GM23338 (cell line): Measurements from ENCODE around the gene NCOA7. TPM values are rescaled to one million over a fixed set of nuclear protein-coding genes. Genes with fewer than 3 reads are reported as not detected.

Experiments used
- CTCF ChIP-seq, 2 experiments: fragments of 200-600 bp in 1 of 2; sonication (generic) in 1 of 2; conservative IDR thresholded peaks; 2 replicates each; pipeline versions ENCODE4 v1.5.1 to v1.6.1; 2016 to 2017; ENCODE audit warnings: antibody characterized with exemption in 2 of 2, low read depth in 2 of 2, mild to moderate bottlenecking in 2 of 2, moderate library complexity in 1 of 2
- ETS1 ChIP-seq: IDR thresholded peaks from 2 replicates; pipeline ENCODE4 v1.6.1; 2016; ENCODE audit warnings: antibody characterized with exemption
- EZH2 ChIP-seq: fragments of 200-600 bp; sonication (generic); IDR thresholded peaks from one replicate; pipeline ENCODE4 v1.8.0; 2017; ENCODE audit warnings: antibody characterized with exemption, mild to moderate bottlenecking, low read depth; ENCODE audit not compliant: unreplicated experiment
- NANOG ChIP-seq: IDR thresholded peaks from 2 replicates; pipeline ENCODE4 v1.6.1; 2016; ENCODE audit warnings: antibody characterized with exemption, borderline replicate concordance
- ZNF114 ChIP-seq: fragments of 250-450 bp; sonication (Bioruptor Pico); IDR thresholded peaks from 2 replicates; pipeline ENCODE4 v1.5.0; 2020; ENCODE audit warnings: mild to moderate bottlenecking, moderate library complexity
- ZNF331 ChIP-seq: fragments of 250-450 bp; sonication (Bioruptor Pico); IDR thresholded peaks from 2 replicates; pipeline ENCODE4 v1.5.0; 2020; ENCODE audit warnings: low read depth, mild to moderate bottlenecking, moderate library complexity
- ZNF462 ChIP-seq: fragments of 250-450 bp; sonication (Bioruptor Pico); IDR thresholded peaks from 2 replicates; pipeline ENCODE4 v1.5.0; 2020; ENCODE audit warnings: mild to moderate bottlenecking, moderate library complexity
- polyA plus RNA-seq: library from polyadenylated mRNA; unstranded; fragments of >200 nt; fragmentation: Nextera tagmentation; extraction: Ambion mirVana; gene quantifications from 2 replicates; pipeline ENCODE4 v1.2.1, GENCODE V29; 2016
- total RNA-seq: library from RNA; depleted of rRNA; stranded (reverse); fragments of >200 nt; shearing (Covaris generic); gene quantifications from 2 replicates; pipeline ENCODE4 v1.2.3, GENCODE V29; 2014

Gene NCOA7
- total and polyA plus RNA-seq, 2 experiments from 2014 or later, result 9.3 to 15.7 TPM

DNA sequence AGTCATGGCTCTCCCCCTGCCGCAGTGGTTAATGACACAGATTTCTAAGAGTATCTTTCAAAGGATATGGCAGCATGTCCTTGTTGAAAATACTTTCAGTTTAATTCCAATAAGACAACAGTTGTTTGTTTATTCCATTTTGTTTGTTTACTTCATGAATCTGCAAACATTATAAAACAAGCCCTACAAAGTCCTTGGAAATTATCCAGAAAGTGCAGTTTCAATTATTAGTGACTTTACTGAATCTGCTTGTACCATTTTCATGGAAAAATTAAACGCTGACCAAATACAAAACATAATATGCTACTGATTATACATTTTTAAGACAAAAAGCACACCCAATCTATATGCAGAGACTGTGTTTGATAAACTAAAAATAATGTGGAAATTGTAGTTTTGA is 38.0 kb upstream of the NCOA7 start (continued):
- TF ChIP-seq ZNF462 (CRISPR knock-in tag) (no peak), EZH2 (no peak), ZNF331 (CRISPR knock-in tag) (no peak), ETS1 (no peak), CTCF (conservative IDR thresholded peaks at IDR 0.05; ENCODE audit: low read depth in 2 of 2) (no peak), NANOG (no peak), ZNF114 (CRISPR knock-in tag) (no peak)
